NCI-H774 (cell line): ENCODE data around the gene YY1.
"Not testable (repeated sequence)": the region's sequence is repeated elsewhere in the genome, so short reads cannot be mapped to it uniquely, and the experiment has no call there.

ENCODE experiments used
- DNase-seq: peaks from one replicate; lab custom pipeline; 2025; lab: John Stamatoyannopoulos, UW

The YY1 gene

GRCh38 chr14:100238419-100239210 is at the start of gene YY1:
YY1 (plus strand) TSS chr14:100239144; CDS start chr14:100239245, 101 bp downstream.
- DNase-seq, result peak; percentile 99

- no peak for DNase-seq
Observed at GRCh38 chr14:100190126-100190525, 48.8 kb upstream of the YY1 start.

- DNase-seq, result no peak
Observed at GRCh38 chr14:100191584-100192249, 47.2 kb upstream of the YY1 start.

- no peak for DNase-seq
Observed at GRCh38 chr14:100192250-100192671, 46.7 kb upstream of the YY1 start.

GRCh38 chr14:100192672-100193416 is 46.1 kb upstream of the YY1 start:
- DNase-seq, result peak; percentile 99

- DNase-seq, result no peak
Observed at GRCh38 chr14:100193417-100194357, 45.3 kb upstream of the YY1 start.

GRCh38 chr14:100199240-100199860 is 39.6 kb upstream of the YY1 start:
- DNase-seq, result no peak

GRCh38 chr14:100200311-100200710 is 38.6 kb upstream of the YY1 start:
- no peak for DNase-seq

GRCh38 chr14:100201701-100202100 is 37.2 kb upstream of the YY1 start:
- DNase-seq, result peak; percentile 40

- DNase-seq, result no peak
Observed at GRCh38 chr14:100202712-100203111, 36.2 kb upstream of the YY1 start.

- DNase-seq, result no peak
Observed at GRCh38 chr14:100203146-100203545, 35.8 kb upstream of the YY1 start.

- DNase-seq, result no peak
Observed at GRCh38 chr14:100203962-100204834, 34.7 kb upstream of the YY1 start.

- not testable (repeated sequence) for DNase-seq
Observed at GRCh38 chr14:100204835-100205167, 34.1 kb upstream of the YY1 start.

GRCh38 chr14:100207588-100207987 is 31.4 kb upstream of the YY1 start:
- DNase-seq, result not testable (repeated sequence)

GRCh38 chr14:100208136-100208535 is 30.8 kb upstream of the YY1 start:
- DNase-seq, result not testable (repeated sequence)

- DNase-seq, result no peak
Observed at GRCh38 chr14:100211366-100211765, 27.6 kb upstream of the YY1 start.

GRCh38 chr14:100211893-100212292 is 27.1 kb upstream of the YY1 start:
- no peak for DNase-seq

- no peak for DNase-seq
Observed at GRCh38 chr14:100212476-100213333, 26.2 kb upstream of the YY1 start.

- no peak for DNase-seq
Observed at GRCh38 chr14:100213587-100213955, 25.4 kb upstream of the YY1 start.
